GM12878 (cell line): ENCODE data around the gene RAPGEF6. TPM values are rescaled to one million over a fixed set of nuclear protein-coding genes. Genes with fewer than 3 reads are reported as not detected.

Source experiments
- ATAC-seq: fragments of 200-7000 bp; cut with Tn5 transposase; 3 replicates; pipeline ENCODE4 v1.9.1; 2020; ENCODE audit warnings: mild to moderate bottlenecking, moderate library complexity
- BruUV-seq: library from RNA; stranded (reverse); fragments of 400-500 nt; replicated peaks from 2 replicates; lab custom pipeline; 2021; lab: Mats Ljungman, UMichigan
- CTCF ChIA-PET: fragments of 300-600 bp; sonication (Branson Sonifier 250); formaldehyde crosslinking; extraction: SDS; loops from one replicate; lab custom pipeline; 2021; ENCODE audit warnings: inconsistent platforms; lab: Yijun Ruan, JAX
- POLR2A ChIA-PET: fragments of 350-600 bp; formaldehyde crosslinking; extraction: SDS; loops from one replicate; lab custom pipeline; 2021; ENCODE audit warnings: inconsistent platforms; lab: Charles Lee
- RAD21 ChIA-PET: fragments of 300-600 bp; sonication (Branson Sonifier 250); formaldehyde crosslinking; loops from one replicate; lab custom pipeline; 2023; ENCODE audit warnings: antibody characterized with exemption; ENCODE audit not compliant: unreplicated experiment; lab: Charles Lee
- SMC1A ChIA-PET: fragments of 300-600 bp; sonication (Branson Sonifier 250); formaldehyde crosslinking; loops from one replicate; lab custom pipeline; 2023; ENCODE audit not compliant: unreplicated experiment, uncharacterized antibody; lab: Charles Lee
- DNase-seq: peaks from one replicate; pipeline ENCODE4 v3.0.0-alpha.2; 2011; ENCODE audit warnings: low read depth, low spot score
- FAIRE-seq: peaks from 3 replicates; lab custom pipeline; 2011; peaks lifted over from hg19 to GRCh38; lab: Jason Lieb, UNC
- H2AFZ ChIP-seq: 2 replicates; pipeline ENCODE4 v1.6.0; 2011; ENCODE audit warnings: low read depth, low read length, control low read depth; ENCODE audit not compliant: control insufficient read depth
- H3K27ac ChIP-seq: 2 replicates; pipeline ENCODE4 v1.5.1; 2011; ENCODE audit warnings: control low read depth; ENCODE audit not compliant: control insufficient read depth, insufficient read depth
- H3K27me3 ChIP-seq, 2 experiments: replicated peaks in 1 of 2; 2 replicates each; pipeline versions ENCODE4 v1.6.0 to v1.6.1; 2011; ENCODE audit warnings: low read length in 1 of 2; ENCODE audit not compliant: control insufficient read depth in 2 of 2, insufficient read depth in 2 of 2
- H3K36me3 ChIP-seq, 2 experiments: 2 replicates each; pipeline ENCODE4 v1.5.1; 2011; ENCODE audit warnings: low read length in 1 of 2; ENCODE audit not compliant: control insufficient read depth in 2 of 2, insufficient read depth in 2 of 2
- H3K4me1 ChIP-seq: 2 replicates; pipeline ENCODE4 v1.6.1; 2011; ENCODE audit warnings: mild to moderate bottlenecking, low read length, moderate library complexity, mixed read lengths; ENCODE audit not compliant: control insufficient read depth, insufficient read depth
- H3K4me2 ChIP-seq: 2 replicates; pipeline ENCODE4 v1.6.0; 2011; ENCODE audit warnings: control low read depth; ENCODE audit not compliant: control insufficient read depth, insufficient read depth
- H3K4me3 ChIP-seq: fragments of 200-600 bp; sonication (generic); 2 replicates; pipeline ENCODE4 v1.5.1; 2016
- H3K79me2 ChIP-seq: 2 replicates; pipeline ENCODE4 v1.6.0; 2011; ENCODE audit warnings: low read length; ENCODE audit not compliant: control insufficient read depth, insufficient read depth
- H3K9ac ChIP-seq: 2 replicates; pipeline ENCODE4 v1.8.0; 2011; ENCODE audit warnings: low read length, control low read depth, mixed read lengths; ENCODE audit not compliant: control insufficient read depth, insufficient read depth
- H3K9me3 ChIP-seq: replicated peaks from 3 replicates; pipeline ENCODE4 v1.5.1; 2011; ENCODE audit warnings: mild to moderate bottlenecking, low read length; ENCODE audit not compliant: control insufficient read depth, insufficient read depth
- H4K20me1 ChIP-seq: 2 replicates; pipeline ENCODE4 v1.6.0; 2011; ENCODE audit not compliant: control insufficient read depth, insufficient read depth
- ATF2 ChIP-seq: IDR thresholded peaks from 2 replicates; pipeline ENCODE4 v1.6.1; 2012; ENCODE audit warnings: low read length, inconsistent platforms
- BRCA1 ChIP-seq: IDR thresholded peaks from 2 replicates; pipeline ENCODE4 v1.6.1; 2011; ENCODE audit warnings: low read depth, low read length, improper control_type of control experiment
- CEBPZ ChIP-seq: fragments of 150-350 bp; IDR thresholded peaks from 2 replicates; pipeline ENCODE4 v1.6.1; 2016; ENCODE audit warnings: low read depth, low read length
- CTCF ChIP-seq, 3 experiments: IDR thresholded peaks in 2 of 3; conservative IDR thresholded peaks in 1 of 3; 2 replicates each; pipeline ENCODE4 v1.5.1; 2011; ENCODE audit warnings: low read depth in 3 of 3, low read length in 3 of 3, mild to moderate bottlenecking in 3 of 3, control low read depth in 2 of 3, moderate library complexity in 2 of 3, inconsistent platforms in 1 of 3, mixed read lengths in 1 of 3; ENCODE audit not compliant: control insufficient read depth in 2 of 3, insufficient read depth in 1 of 3; ENCODE audit errors: extremely low read depth in 1 of 3
- EGR1 ChIP-seq, 2 experiments: IDR thresholded peaks; 1 replicate in 1 of 2; 2 replicates in 1 of 2; pipeline ENCODE4 v1.6.1; 2011 to 2012; ENCODE audit warnings: low read depth in 2 of 2, low read length in 2 of 2, borderline replicate concordance in 1 of 2, mild to moderate bottlenecking in 1 of 2, moderate library complexity in 1 of 2
- GABPA ChIP-seq: IDR thresholded peaks from 2 replicates; pipeline ENCODE4 v1.6.1; 2014; ENCODE audit warnings: antibody characterized with exemption, low read depth, mild to moderate bottlenecking, inconsistent platforms
- IRF3 ChIP-seq: fragments of 450-650 bp; IDR thresholded peaks from 2 replicates; pipeline ENCODE4 v1.6.1; 2014; ENCODE audit warnings: mild to moderate bottlenecking
- POLR2AphosphoS5 ChIP-seq: IDR thresholded peaks from 2 replicates; pipeline ENCODE4 v1.6.1; 2011; ENCODE audit warnings: mild to moderate bottlenecking, low read length, inconsistent platforms
- ZBTB4 ChIP-seq: fragments of 450-650 bp; formaldehyde crosslinking; IDR thresholded peaks from 2 replicates; pipeline ENCODE4 v1.4.0; 2022; ENCODE audit warnings: mild to moderate bottlenecking, moderate library complexity
- whole genome bisulfite sequencing: methylation state at CpG from one replicate; pipeline ENCODE4 v1.1.6; 2016; ENCODE audit warnings: low lambda C conversion rate; ENCODE audit not compliant: insufficient replicate concordance, insufficient coverage; ENCODE audit errors: missing lambda C conversion rate; 5-methylcytosine and 5-hydroxymethylcytosine counted together
- in situ Hi-C: fragments of 300-500 bp; cut with MboI; formaldehyde crosslinking; loops from 9 replicates; pipeline ENCODE4 v1.14.3; 2018; ENCODE audit warnings: mixed read lengths
- intact Hi-C: fragments of 100-400 bp; cut with micrococcal nuclease; formaldehyde crosslinking; loops from one replicate; pipeline ENCODE4 v1.14.2; 2022; ENCODE audit not compliant: unreplicated experiment
- polyA plus RNA-seq, 11 experiments: library from polyadenylated mRNA; depleted of rRNA in 4 of 11; unstranded in 6 of 11; stranded (reverse) in 5 of 11; fragments of >200 nt; fragmentation: Nextera tagmentation in 4 of 11; fragmentation: Illumina TruSeq in 1 of 11; extraction: Ambion mirVana in 4 of 11; extraction: Trizol in 1 of 11; gene quantifications; 1 replicate in 1 of 11; 2 replicates in 10 of 11; pipeline versions ENCODE4 v1.2.1 to v1.2.3, GENCODE V29; 2011 to 2016; ENCODE audit warnings: inconsistent platforms in 2 of 11, missing spikeins in 2 of 11, low read depth in 1 of 11
- total RNA-seq, 4 experiments: library from RNA; depleted of rRNA in 3 of 4; stranded (reverse); fragments of >200 nt in 3 of 4; fragmentation: Illumina TruSeq in 1 of 4; extraction: Trizol in 1 of 4; gene quantifications; 2 replicates each; pipeline versions ENCODE4 v1.2.1 to v1.2.3, GENCODE V29; 2013 to 2021

RAPGEF6 gene
- total and polyA plus RNA-seq, 10 of the 15 experiments (the other 5 are each of a cell fraction or from before 2014, with no cell fraction given) = 2.9 to 24.0 (median 14.2) TPM

DNA sequence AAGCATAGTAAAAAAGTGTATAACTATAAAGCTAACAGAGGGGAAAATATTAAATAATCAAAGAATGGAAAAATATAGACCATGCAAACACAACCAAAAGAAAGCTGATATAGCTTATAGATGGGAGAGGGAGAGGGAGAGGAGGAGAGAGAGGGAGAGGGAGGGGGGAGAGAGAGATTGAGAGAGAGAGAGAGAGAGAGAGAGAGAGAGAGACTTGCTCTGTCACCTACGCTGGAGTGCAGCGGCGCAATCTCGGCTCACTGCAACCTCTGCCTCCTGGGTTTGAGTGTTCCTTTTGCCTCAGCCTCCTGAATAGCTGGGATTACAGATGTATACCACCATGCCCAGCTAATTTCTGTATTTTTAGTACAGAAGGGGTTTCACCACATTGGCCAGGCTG, 110.6 kb downstream of the RAPGEF6 start:
- ATAC-seq (no peak), FAIRE-seq (no peak), DNase-seq (no peak)
- intact Hi-C loops (no loop called here), in situ Hi-C loops (no loop called here)
- Histone ChIP-seq H4K20me1 (no peaks in the 10 kb centered on the region), H3K9me3 (no peaks in the 10 kb centered on the region), H3K27me3 (no peaks in the 10 kb centered on the region), H3K4me2 (no peak overlapping the region), H3K4me3 (no peak overlapping the region), H2AFZ (no peak overlapping the region), H3K9ac (no peak overlapping the region), H3K36me3 (no peaks in the 10 kb centered on the region; a peak in 1 of 4 replicates), H3K27ac (no peak overlapping the region), H3K79me2 (no peaks in the 10 kb centered on the region; the same call in none of the 2 replicates), H3K4me1 (no peaks in the 10 kb centered on the region)
- BruUV-seq = no TSS peak
- WGBS = 96% methylated on average over 4 of the region's 4 CpGs
- ChIA-PET RAD21 (interaction anchor here (1.1 to 1.8 kb wide), 2 partner anchors 9 to 483 kb away, joined by 3 to 5 read pairs; no protein-coding TSS in a partner anchor), CTCF (interaction anchor here (0.6 to 1.7 kb wide), 6 partner anchors 9 to 538 kb away, joined by 3 to 10 read pairs (median 4); no protein-coding TSS in a partner anchor), POLR2A (interaction anchor here (0.6 to 1.6 kb wide), 3 partner anchors 9 to 264 kb away, joined by 5 to 8 read pairs (median 7); no protein-coding TSS in a partner anchor), SMC1A (interaction anchor here (1.1 to 2.2 kb wide), 4 partner anchors 9 to 59 kb away, joined by 3 to 11 read pairs (median 5); no protein-coding TSS in a partner anchor)
- TF ChIP-seq POLR2AphosphoS5 (no peak), EGR1 (IDR thresholded peaks at IDR 0.05; ENCODE audit: borderline replicate concordance in 1 of 2, low read depth in 2 of 2, low read length in 2 of 2) (no peak), IRF3 (no peak), BRCA1 (no peak), GABPA (no peak), CEBPZ (no peak), CTCF (IDR thresholded peaks at IDR 0.05 in 2 of 3, conservative IDR thresholded peaks at IDR 0.05 in 1 of 3; ENCODE audit: control insufficient read depth in 2 of 3, extremely low read depth in 1 of 3, insufficient read depth in 1 of 3, low read depth in 3 of 3, low read length in 3 of 3) (no peak), ATF2 (no peak), ZBTB4 (no peak)
